Left hindlimb (tissue), 1 donor: ENCODE data around the gene PLCB4.

Experiments used
- DNase-seq: peaks from one replicate; pipeline ENCODE4 v3.0.0-alpha.2; 2018

Gene PLCB4

GRCh38 chr20:9478771-9479170 lies 409.9 kb downstream of the PLCB4 start:
- DNase-seq: no peak

GRCh38 chr20:9480066-9480465 lies 411.2 kb downstream of the PLCB4 start:
- DNase-seq: no peak

- DNase-seq: no peak
Measured at GRCh38 chr20:9482180-9482579, 413.3 kb downstream of the PLCB4 start.

DNA sequence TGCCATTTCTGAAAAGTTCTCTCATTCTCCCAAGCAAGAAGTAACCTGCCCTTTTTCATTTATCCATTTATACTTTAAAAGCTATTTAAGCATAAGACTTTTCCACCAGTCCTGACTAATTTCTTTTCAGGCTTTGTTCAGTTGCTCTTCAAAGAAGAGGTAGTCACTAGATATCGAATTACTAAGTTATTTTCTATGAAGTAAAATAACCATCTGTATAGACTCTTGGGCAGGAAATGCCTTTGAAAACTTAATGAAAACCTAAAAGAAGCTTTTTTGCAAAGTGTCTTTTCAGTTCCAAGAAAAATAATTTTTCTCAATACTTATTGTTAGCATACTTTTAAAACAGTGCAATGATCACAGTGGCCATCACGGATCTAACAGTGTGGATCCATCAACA lies 414.2 kb downstream of the PLCB4 start:
- DNase-seq: no peak

GRCh38 chr20:9485614-9486340 lies 416.9 kb downstream of the PLCB4 start:
- DNase-seq: no peak

DNA sequence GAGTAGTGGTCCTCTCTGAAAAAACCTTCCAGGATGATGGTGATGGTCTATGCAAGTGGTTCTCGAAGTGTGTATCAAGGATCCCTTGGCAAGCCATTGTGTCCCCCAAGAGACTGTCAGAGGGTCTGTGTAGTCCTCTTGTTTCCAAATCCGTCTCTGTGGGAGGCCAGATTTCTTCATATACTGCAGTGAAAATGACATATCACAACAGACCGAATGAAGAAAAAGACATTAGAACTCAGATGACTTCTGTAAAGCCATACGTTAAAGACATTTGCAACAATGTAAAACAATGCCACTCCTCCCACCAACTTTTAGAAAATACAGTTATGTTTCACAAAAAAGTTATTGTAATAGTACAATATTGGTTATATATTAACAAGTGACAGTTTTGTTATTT lies 418.3 kb downstream of the PLCB4 start:
- no peak for DNase-seq

- no peak for DNase-seq
Measured at GRCh38 chr20:9488063-9488462, 419.2 kb downstream of the PLCB4 start.

DNA sequence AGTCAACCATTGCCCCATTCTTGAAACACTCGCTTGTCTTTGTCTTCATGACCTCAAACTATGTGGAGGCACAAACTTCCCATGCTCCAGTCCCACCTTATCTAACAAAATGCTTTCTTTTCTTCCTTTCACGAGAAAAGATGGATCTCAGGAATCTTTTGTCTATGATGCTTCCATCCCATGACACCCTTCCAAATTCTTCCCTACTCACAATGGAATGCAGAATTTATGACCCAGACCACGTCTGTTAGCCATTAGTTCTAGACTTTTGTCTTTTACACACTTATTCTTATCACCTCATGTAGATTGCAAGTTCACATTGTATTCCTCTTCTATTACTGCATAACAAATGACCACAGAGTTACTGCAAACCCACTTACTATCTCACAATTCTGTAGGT lies 421.3 kb downstream of the PLCB4 start:
- no peak for DNase-seq

DNA sequence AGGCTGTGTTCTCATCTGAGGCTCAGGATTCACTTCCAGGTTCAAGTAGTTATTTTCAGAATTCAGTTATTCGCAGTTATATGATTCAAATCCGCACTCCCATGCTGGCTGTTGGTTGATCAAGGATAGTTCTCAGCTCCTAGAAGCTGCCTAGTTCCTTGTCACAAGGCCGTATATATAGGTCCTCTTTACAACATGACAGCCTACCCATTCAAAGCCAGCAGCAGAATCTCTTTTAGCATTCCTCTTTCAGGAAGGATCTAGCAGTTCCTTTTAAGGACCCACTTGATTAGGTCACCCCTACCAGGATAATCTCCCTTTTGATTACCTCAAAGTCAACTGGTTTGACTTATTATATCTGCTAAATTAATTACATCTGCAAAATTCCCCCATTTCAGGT lies 421.7 kb downstream of the PLCB4 start:
- no peak for DNase-seq

DNA sequence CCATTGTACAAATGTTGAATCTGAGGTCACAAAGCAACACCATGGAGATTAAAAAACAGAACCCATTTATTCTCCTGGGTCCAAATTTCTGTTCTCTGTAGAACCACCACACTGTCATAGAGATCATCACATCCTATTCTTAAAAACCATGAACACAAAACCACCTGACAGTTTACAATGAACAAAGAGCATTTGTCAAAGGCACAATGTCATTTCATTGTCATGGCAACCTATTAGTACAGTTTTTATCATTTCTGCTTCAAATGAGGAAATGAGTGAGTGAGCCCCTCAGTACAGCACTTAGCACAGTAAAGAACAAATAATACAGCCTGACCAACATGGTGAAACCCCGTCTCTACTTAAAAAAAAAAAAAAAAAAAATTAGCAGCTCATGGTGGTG lies 422.4 kb downstream of the PLCB4 start:
- DNase-seq: no peak

DNA sequence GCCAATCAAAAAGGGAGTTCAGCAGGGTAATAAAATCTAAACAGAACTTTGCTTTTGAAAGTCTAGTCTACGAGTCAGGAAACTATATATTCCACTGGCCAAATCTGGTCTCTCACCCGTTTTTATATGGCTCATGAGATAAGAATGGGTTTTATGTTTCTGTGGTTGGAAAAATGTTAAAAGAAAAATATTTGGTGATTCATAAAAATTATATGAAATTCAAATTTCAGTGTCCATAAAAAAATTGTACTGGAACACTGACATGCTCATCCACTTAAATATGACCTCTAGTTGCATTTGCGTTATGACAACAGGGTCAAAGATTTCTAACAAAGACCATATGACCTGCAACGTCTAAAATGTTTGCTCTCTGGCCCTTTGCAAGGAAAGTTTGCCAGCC lies 423.2 kb downstream of the PLCB4 start:
- no peak for DNase-seq

- no peak for DNase-seq
Measured at GRCh38 chr20:9493803-9494202, 424.9 kb downstream of the PLCB4 start.

DNA sequence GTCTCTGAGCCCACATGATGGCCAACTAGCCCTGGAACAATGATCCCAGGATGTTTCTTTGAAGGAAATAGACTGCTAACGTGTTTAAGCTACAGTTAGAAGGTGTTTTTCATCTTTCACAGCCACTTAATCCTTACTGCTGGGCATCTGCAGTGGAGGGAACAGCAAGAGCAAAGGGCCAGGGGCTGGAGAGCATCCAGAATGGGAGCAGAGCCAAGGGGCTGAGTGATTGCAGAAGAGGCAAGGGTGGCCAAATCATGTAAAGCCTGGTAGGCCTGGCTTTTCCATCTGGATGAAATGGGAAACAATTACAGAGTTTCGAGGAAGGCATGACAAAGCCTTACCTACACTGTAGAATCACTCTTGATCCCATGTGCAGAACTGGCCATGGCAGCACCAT lies 426.8 kb downstream of the PLCB4 start:
- DNase-seq: no peak

GRCh38 chr20:9496155-9496554 lies 427.3 kb downstream of the PLCB4 start:
- DNase-seq: no peak

GRCh38 chr20:9498322-9498721 lies 429.4 kb downstream of the PLCB4 start:
- no peak for DNase-seq

- no peak for DNase-seq
Measured at GRCh38 chr20:9499126-9499899, 430.4 kb downstream of the PLCB4 start.

DNA sequence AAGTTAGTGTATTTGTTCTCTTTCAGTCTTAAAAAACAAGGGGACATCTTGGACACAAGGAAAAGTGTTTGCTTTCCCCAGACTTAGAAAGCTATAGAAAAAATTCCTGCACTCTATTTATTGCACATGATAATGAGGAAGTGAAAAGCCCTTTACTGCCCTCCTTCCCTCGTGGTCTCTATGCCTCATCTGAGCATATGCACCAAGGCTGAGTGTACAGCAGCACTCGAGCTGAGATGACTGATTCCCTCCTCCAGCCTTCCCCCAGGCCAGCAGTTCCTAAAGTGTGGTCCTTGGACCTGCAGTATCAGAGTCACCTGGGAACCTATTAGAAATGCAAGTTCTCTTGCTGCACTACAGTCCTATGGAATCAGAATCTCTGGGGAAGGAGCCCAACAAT lies 431.2 kb downstream of the PLCB4 start:
- DNase-seq: no peak

GRCh38 chr20:9501473-9501872 lies 432.6 kb downstream of the PLCB4 start:
- no peak for DNase-seq

- no peak for DNase-seq
Measured at GRCh38 chr20:9503526-9504245, 434.8 kb downstream of the PLCB4 start.

DNA sequence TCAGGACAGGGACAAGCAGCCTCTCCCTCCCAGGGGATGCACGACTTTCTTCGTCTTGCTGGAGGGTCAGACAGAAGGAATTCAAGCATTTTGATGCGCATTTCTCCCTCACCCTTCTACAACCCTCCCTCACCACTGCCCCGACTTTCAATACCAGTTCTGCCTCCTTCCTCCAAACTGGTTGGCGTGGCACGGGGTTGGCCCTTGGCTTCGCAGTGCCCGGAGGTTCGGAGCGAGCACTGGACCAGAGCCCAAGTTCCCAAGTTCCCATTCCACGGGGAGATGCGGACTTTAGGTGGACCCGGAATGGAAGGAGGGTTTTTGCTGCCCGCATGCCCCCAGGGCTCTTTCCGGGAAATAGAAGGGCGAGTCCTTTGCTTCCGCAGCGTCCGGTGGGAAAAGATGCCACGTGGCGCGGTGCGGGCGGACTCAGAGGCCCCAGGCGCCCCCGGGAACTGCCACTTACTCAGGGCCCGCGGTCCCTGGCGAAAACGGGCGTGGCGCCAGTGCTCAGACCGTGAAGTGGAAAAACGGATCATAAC lies 437.5 kb downstream of the PLCB4 start:
- DNase-seq: peak; percentile 40

GRCh38 chr20:9506964-9507369 lies 438.1 kb downstream of the PLCB4 start:
- no peak for DNase-seq

DNA sequence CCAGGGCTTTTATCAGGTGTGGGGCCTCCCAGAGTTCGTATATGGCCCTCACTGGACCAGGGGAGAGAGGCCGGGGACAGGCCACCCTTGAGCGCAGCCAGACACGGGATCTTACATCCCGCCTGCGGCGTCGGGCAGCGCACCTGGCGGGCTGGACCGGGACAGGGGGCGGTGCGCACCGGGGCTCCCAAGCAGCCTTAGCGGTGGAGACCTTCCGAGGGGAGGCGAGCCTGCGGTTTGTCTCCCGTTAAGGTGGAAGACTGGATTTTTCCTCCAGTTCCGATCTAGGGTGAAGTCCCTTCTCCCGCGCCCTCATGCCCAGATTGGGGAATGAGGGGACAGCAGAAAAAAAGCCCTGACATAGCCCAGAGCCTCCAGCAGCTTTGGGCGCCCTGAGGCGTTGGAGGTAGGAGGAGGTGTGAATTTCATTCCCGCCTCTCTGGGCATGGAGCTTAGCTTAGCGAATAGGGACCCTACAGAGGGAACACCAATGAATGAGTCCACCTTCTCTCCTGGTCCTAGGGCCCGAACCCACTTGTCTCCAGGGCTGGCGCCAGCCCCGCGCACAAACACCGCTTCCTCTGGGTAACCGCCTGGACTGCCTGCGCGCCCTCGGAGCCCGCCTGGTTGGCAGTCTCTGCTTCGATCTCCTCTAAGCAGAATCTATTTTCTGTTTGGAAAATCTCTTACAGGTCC lies 438.8 kb downstream of the PLCB4 start:
- DNase-seq: no peak

- no peak for DNase-seq
Measured at GRCh38 chr20:9508240-9508661, 439.4 kb downstream of the PLCB4 start.
